GM19025 (cell line): ENCODE data around the gene VTI1A.

ENCODE experiments used
- ATAC-seq: cut with Tn5 transposase; IDR thresholded peaks from one replicate; pipeline ENCODE4 v1.9.1; 2021; ENCODE audit warnings: mild to moderate bottlenecking, low read depth, moderate library complexity; ENCODE audit not compliant: unreplicated experiment

The VTI1A gene

GRCh38 chr10:112502536-112502935, 55.5 kb downstream of the VTI1A start:
- ATAC-seq: no peak

- ATAC-seq: no peak
These were observed 56.6 kb downstream of the VTI1A start for GRCh38 chr10:112503643-112504042.

GRCh38 chr10:112507046-112507445, 60.0 kb downstream of the VTI1A start:
- no peak for ATAC-seq

- no peak for ATAC-seq
These were observed 61.0 kb downstream of the VTI1A start for GRCh38 chr10:112507988-112508387.

GRCh38 chr10:112509558-112510291, 62.7 kb downstream of the VTI1A start:
- ATAC-seq: no peak

- ATAC-seq: no peak
These were observed 63.4 kb downstream of the VTI1A start for GRCh38 chr10:112510384-112510783.

- no peak for ATAC-seq
These were observed 65.3 kb downstream of the VTI1A start for GRCh38 chr10:112512294-112512693.

- no peak for ATAC-seq
These were observed 68.1 kb downstream of the VTI1A start for GRCh38 chr10:112515126-112515525.

GRCh38 chr10:112515852-112516251, 68.8 kb downstream of the VTI1A start:
- ATAC-seq: no peak

GRCh38 chr10:112517451-112517862, 70.4 kb downstream of the VTI1A start:
- ATAC-seq: no peak

- no peak for ATAC-seq
These were observed 72.2 kb downstream of the VTI1A start for GRCh38 chr10:112519133-112519761.

GRCh38 chr10:112520914-112521313, 73.9 kb downstream of the VTI1A start:
- ATAC-seq: no peak

- no peak for ATAC-seq
These were observed 77.6 kb downstream of the VTI1A start for GRCh38 chr10:112524641-112525040.

GRCh38 chr10:112525200-112525599, 78.2 kb downstream of the VTI1A start:
- ATAC-seq: no peak

- ATAC-seq: no peak
These were observed 79.1 kb downstream of the VTI1A start for GRCh38 chr10:112526139-112526538.

GRCh38 chr10:112526906-112527305, 79.9 kb downstream of the VTI1A start:
- no peak for ATAC-seq

- no peak for ATAC-seq
These were observed 81.2 kb downstream of the VTI1A start for GRCh38 chr10:112528235-112528634.

- ATAC-seq: no peak
These were observed 84.4 kb downstream of the VTI1A start for GRCh38 chr10:112531421-112531820.

- peak; percentile 94 for ATAC-seq
These were observed 85.2 kb downstream of the VTI1A start for GRCh38 chr10:112532189-112532588.

GRCh38 chr10:112532956-112533355, 85.9 kb downstream of the VTI1A start:
- ATAC-seq: no peak

- ATAC-seq: no peak
These were observed 86.9 kb downstream of the VTI1A start for GRCh38 chr10:112533916-112534315.

- peak; percentile 43 for ATAC-seq
These were observed 88.5 kb downstream of the VTI1A start for GRCh38 chr10:112535531-112535951.
